Measurements from ENCODE around the gene CCDC180. TPM values are rescaled to one million over a fixed set of nuclear protein-coding genes. Genes with fewer than 3 reads are reported as not detected.

The CCDC180 gene
- total RNA-seq, 1 donor from 2014 or later = 17.1 TPM

DNA sequence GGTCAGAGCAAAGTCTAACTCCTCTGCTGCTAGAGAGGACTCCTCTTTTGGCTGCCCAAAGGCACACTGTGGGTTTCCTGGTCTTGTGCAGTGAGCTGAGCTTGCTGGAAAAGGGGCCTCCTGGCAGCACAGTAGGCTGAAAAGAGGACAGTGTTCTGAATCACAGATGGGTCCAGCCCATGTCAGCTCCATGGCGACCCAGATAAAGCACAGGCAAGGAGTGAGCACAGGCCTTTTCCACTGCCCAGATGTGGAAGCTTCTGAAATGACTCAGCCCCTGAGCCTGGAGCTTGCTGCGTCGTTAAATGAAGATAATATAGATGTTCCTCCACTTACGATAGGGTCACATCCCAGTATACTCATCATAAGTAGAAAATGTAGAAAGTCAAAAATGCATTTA is 8.1 kb downstream of the CCDC180 start:
- no peak for DNase-seq (ENCODE audit: low spot score in 2 of 2, unreplicated experiment in 2 of 2)
- Mint-ChIP-seq H3K4me3 (no peak overlapping the region), H3K4me1 (no peaks in the 10 kb centered on the region), H3K9me3 (no peaks in the 10 kb centered on the region), H3K27ac (no peak overlapping the region), H3K27me3 (ENCODE audit: low read depth) (no peaks in the 10 kb centered on the region), H3K36me3 (peaks cover 16% of the 10 kb centered on the region)
- TF ChIP-seq, protein P1, sequence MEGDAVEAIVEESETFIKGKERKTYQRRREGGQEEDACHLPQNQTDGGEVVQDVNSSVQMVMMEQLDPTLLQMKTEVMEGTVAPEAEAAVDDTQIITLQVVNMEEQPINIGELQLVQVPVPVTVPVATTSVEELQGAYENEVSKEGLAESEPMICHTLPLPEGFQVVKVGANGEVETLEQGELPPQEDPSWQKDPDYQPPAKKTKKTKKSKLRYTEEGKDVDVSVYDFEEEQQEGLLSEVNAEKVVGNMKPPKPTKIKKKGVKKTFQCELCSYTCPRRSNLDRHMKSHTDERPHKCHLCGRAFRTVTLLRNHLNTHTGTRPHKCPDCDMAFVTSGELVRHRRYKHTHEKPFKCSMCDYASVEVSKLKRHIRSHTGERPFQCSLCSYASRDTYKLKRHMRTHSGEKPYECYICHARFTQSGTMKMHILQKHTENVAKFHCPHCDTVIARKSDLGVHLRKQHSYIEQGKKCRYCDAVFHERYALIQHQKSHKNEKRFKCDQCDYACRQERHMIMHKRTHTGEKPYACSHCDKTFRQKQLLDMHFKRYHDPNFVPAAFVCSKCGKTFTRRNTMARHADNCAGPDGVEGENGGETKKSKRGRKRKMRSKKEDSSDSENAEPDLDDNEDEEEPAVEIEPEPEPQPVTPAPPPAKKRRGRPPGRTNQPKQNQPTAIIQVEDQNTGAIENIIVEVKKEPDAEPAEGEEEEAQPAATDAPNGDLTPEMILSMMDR (IDR thresholded peaks at IDR 0.05; ENCODE audit: unreplicated experiment) = no peak

DNA sequence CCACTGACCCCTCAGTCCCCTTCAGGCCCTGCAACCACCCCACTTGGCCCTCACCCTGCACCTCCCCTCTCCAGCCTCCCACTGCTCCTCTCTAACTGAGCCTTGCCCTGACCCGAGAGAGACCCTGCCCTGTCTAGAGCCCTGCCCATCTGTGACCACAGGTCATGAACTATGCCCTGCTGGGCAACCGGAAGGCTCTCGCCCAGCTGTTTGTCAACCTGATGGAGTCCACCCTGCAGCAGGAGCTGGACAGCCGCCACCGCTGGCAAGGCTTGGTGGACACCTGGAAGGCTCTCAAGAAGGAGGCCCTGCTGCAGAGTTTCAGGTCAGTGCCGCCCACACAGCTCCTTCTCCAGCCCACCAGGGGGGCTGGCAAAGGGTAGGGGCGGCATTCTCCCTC is 9.4 kb downstream of the CCDC180 start:
- Mint-ChIP-seq H3K27me3 (ENCODE audit: low read depth) (no peaks in the 10 kb centered on the region), H3K4me3 (no peak overlapping the region), H3K36me3 (peaks cover 13% of the 10 kb centered on the region), H3K9me3 (no peaks in the 10 kb centered on the region), H3K4me1 (no peaks in the 10 kb centered on the region), H3K27ac (no peak overlapping the region)
- DNase-seq (ENCODE audit: low spot score in 2 of 2, unreplicated experiment in 2 of 2) = no peak
- TF ChIP-seq, protein P1 (IDR thresholded peaks at IDR 0.05; ENCODE audit: unreplicated experiment) = no peak

DNA sequence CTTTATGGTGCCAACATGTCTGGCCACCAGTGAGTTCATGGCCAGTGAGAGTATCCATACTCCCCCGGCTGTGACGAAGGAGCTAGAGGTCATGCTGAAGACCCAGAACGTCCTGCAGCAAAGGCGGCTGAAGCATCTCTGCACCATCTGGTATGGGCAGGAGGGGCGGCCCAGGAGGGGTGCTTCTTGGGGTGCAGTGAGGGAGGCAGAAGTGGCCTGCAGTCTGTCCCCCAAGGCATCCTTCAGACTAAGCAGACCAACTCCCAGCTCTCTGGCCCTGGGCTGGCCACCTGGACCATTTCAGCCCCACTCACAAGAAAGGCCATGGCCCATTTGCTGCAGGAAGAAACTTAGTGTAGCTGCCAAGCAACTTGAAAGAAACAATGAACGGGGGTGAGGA is 11.0 kb downstream of the CCDC180 start:
- H3K9me3 Mint-ChIP-seq = no peaks in the 10 kb centered on the region
- no peak overlapping the region for H3K4me3 Mint-ChIP-seq
- no peaks in the 10 kb centered on the region for H3K27me3 Mint-ChIP-seq (ENCODE audit: low read depth)
- H3K4me1 Mint-ChIP-seq = no peaks in the 10 kb centered on the region
- no peak overlapping the region for H3K27ac Mint-ChIP-seq
- TF ChIP-seq, protein P1 (IDR thresholded peaks at IDR 0.05; ENCODE audit: unreplicated experiment) = no peak
- DNase-seq (ENCODE audit: low spot score in 2 of 2, unreplicated experiment in 2 of 2) = no peak
- peaks cover 11% of the 10 kb centered on the region for H3K36me3 Mint-ChIP-seq

DNA sequence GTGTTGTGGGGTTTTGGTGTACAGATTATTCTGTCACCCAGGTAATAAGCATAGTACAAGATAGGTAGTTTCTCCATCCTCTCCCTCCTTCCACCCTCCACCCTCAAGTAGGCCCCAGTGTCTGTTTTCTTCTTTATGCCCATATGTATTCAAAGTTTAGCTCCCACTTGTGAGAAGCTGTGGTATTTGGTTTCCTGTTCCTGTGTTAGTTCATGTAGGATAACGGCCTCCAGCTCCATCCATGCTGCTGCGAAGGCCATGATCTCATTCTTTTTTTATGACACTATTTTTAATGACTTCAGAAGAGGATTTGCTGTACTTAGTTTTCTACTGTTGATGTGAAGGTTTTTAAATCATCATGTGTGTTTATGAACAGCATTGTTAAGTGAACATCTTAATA is 11.9 kb downstream of the CCDC180 start:
- Mint-ChIP-seq H3K9me3 (no peaks in the 10 kb centered on the region), H3K4me1 (no peaks in the 10 kb centered on the region), H3K27me3 (ENCODE audit: low read depth) (no peaks in the 10 kb centered on the region), H3K36me3 (peaks cover 11% of the 10 kb centered on the region), H3K27ac (no peak overlapping the region), H3K4me3 (no peak overlapping the region)
- DNase-seq (ENCODE audit: low spot score in 2 of 2, unreplicated experiment in 2 of 2) = no peak
- TF ChIP-seq, protein P1 (IDR thresholded peaks at IDR 0.05; ENCODE audit: unreplicated experiment) = no peak

DNA sequence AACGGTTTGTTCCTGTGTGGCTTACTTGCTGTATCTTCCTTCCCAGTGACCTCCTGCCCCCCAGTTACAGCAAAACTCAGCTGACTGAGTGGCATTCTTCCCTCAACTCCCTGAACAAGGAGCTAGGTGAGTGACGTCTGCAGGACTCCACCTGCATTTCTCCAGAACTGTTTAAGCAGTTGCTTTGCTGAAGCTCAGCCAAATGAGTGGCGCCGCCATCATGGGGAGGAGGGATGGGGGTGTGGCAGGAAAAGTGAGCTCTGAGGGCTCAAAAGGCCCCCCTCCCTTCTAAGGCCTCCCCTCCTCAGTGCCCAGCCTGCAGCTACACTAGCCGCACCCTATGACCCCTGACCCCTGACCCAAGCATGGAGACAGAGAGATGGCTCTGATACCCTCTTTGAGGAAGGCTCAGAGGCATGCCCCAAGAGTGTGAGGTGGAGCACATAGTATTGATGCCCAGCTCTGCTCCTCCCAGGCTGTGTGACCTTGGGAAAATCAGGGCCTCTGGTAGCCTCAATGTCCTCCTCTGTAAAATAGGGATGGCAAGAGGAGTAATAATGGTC is 12.7 kb downstream of the CCDC180 start:
- Mint-ChIP-seq H3K36me3 (peaks cover 15% of the 10 kb centered on the region), H3K27ac (no peak overlapping the region), H3K4me3 (no peak overlapping the region), H3K4me1 (no peaks in the 10 kb centered on the region), H3K27me3 (ENCODE audit: low read depth) (no peaks in the 10 kb centered on the region), H3K9me3 (no peaks in the 10 kb centered on the region)
- TF ChIP-seq, protein P1 (IDR thresholded peaks at IDR 0.05; ENCODE audit: unreplicated experiment) = no peak
- DNase-seq (ENCODE audit: low spot score in 2 of 2, unreplicated experiment in 2 of 2) = no peak

DNA sequence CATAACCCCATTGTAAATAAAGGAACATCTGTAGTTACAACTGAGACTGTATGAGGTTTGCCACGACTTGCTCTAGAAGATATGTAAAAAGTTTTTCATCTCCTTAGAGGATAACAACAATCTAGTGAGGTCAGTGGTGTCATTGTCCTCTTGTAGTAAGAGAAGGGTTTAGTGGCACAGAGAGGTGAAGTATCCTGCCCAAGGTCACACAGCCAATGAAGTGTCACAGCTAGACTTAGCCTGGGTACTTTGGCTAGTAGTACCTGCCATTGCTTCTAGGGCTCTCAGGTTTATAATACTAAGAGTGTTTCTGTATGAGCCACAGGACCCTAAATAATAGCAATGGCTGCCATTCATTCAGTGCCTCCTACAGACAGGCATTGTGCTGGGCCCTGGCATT is 13.8 kb downstream of the CCDC180 start:
- no peaks in the 10 kb centered on the region for H3K4me1 Mint-ChIP-seq
- no peak for DNase-seq (ENCODE audit: low spot score in 2 of 2, unreplicated experiment in 2 of 2)
- no peak overlapping the region for H3K4me3 Mint-ChIP-seq

More for the DNA sequence above, 13.8 kb downstream of the CCDC180 start:
- Mint-ChIP-seq H3K36me3 (peaks cover 20% of the 10 kb centered on the region), H3K27me3 (ENCODE audit: low read depth) (no peaks in the 10 kb centered on the region), H3K9me3 (no peaks in the 10 kb centered on the region), H3K27ac (no peak overlapping the region)
- TF ChIP-seq, protein P1 (IDR thresholded peaks at IDR 0.05; ENCODE audit: unreplicated experiment) = no peak

All from mesothelial cell of epicardium (in vitro differentiated cells).